Caco-2 (cell line): ENCODE measurements around the gene RAD54L. TPM values are rescaled to one million over a fixed set of nuclear protein-coding genes. Genes with fewer than 3 reads are reported as not detected.
"Not testable (repeated sequence)": the region's sequence is repeated elsewhere in the genome, so short reads cannot be mapped to it uniquely, and the experiment has no call there.

ENCODE experiments used
- BruUV-seq: library from RNA; stranded (reverse); fragments of 400-500 nt; replicated peaks from 2 replicates; lab custom pipeline; 2021; lab: Mats Ljungman, UMichigan
- CTCF ChIA-PET: fragments of 300-600 bp; sonication (Branson Sonifier 250); formaldehyde crosslinking; loops from one replicate; lab custom pipeline; 2022; ENCODE audit warnings: antibody characterized with exemption; lab: Charles Lee
- POLR2A ChIA-PET: fragments of 300-600 bp; sonication (Branson Sonifier 250); formaldehyde crosslinking; loops from one replicate; lab custom pipeline; 2022; ENCODE audit warnings: antibody characterized with exemption; lab: Charles Lee
- DNase-seq, 2 experiments: peaks; one replicate each; pipeline versions ENCODE4 v3.0.0 to v3.0.0-alpha.2; 2020 to 2022
- H3K27me3 ChIP-seq: replicated peaks from 2 replicates; pipeline ENCODE4 v1.6.0; 2011; ENCODE audit warnings: low read length; ENCODE audit not compliant: control insufficient read depth, insufficient read depth
- H3K36me3 ChIP-seq: 2 replicates; pipeline ENCODE4 v1.5.1; 2011; ENCODE audit warnings: low read length; ENCODE audit not compliant: control insufficient read depth, insufficient read depth
- H3K4me1 ChIP-seq: fragments of 250-450 bp; sonication (Bioruptor Pico); 2 replicates; pipeline ENCODE4 v1.5.1; 2020; ENCODE audit warnings: mild to moderate bottlenecking
- H3K4me3 ChIP-seq: 2 replicates; pipeline ENCODE4 v1.5.1; 2011; ENCODE audit warnings: low read depth, mild to moderate bottlenecking, control low read depth, low read length
- H3K9me3 ChIP-seq: fragments of 250-450 bp; sonication (Bioruptor Pico); 2 replicates; pipeline ENCODE4 v1.5.1; 2020; ENCODE audit warnings: mild to moderate bottlenecking, moderate library complexity
- H3K27ac Mint-ChIP-seq: one replicate; pipeline ENCODE4 v1.8.0; 2022; ENCODE audit warnings: mixed read lengths; ENCODE audit not compliant: unreplicated experiment
- H3K27me3 Mint-ChIP-seq: one replicate; pipeline ENCODE4 v1.8.0; 2022; ENCODE audit warnings: mixed read lengths; ENCODE audit not compliant: insufficient read depth, unreplicated experiment
- H3K36me3 Mint-ChIP-seq: one replicate; pipeline ENCODE4 v1.8.0; 2022; ENCODE audit warnings: mild to moderate bottlenecking, mixed read lengths; ENCODE audit not compliant: insufficient read depth, unreplicated experiment
- H3K4me1 Mint-ChIP-seq: one replicate; pipeline ENCODE4 v1.8.0; 2022; ENCODE audit warnings: low read depth, mixed read lengths; ENCODE audit not compliant: unreplicated experiment
- H3K4me3 Mint-ChIP-seq: one replicate; pipeline ENCODE4 v1.8.0; 2022; ENCODE audit warnings: mild to moderate bottlenecking, moderate library complexity, mixed read lengths; ENCODE audit not compliant: unreplicated experiment
- H3K9me3 Mint-ChIP-seq: one replicate; pipeline ENCODE4 v1.8.0; 2022; ENCODE audit warnings: mixed read lengths; ENCODE audit not compliant: unreplicated experiment
- intact Hi-C: fragments of 100-400 bp; cut with micrococcal nuclease; formaldehyde crosslinking; loops from one replicate; pipeline ENCODE4 v1.10.0; 2022; ENCODE audit not compliant: unreplicated experiment
- total RNA-seq: library from RNA; stranded (reverse); gene quantifications from 2 replicates; pipeline ENCODE4 v1.2.3, GENCODE V29; 2022
- TF ChIP-seq, protein P1 (sequence below), 2 experiments: fragments of 200-600 bp in 1 of 2; IDR thresholded peaks; 1 replicate in 1 of 2; 2 replicates in 1 of 2; pipeline versions ENCODE4 v1.5.1 to v1.8.0; 2011 to 2022; ENCODE audit warnings: antibody characterized with exemption in 1 of 2, control low read depth in 1 of 2, inconsistent platforms in 1 of 2, low read depth in 1 of 2, low read length in 1 of 2, mild to moderate bottlenecking in 1 of 2, moderate library complexity in 1 of 2; ENCODE audit not compliant: insufficient read depth in 1 of 2, severe bottlenecking in 1 of 2, unreplicated experiment in 1 of 2

The RAD54L gene
- total RNA-seq, 1 experiment from 2014 or later, result 29.1 TPM

DNA sequence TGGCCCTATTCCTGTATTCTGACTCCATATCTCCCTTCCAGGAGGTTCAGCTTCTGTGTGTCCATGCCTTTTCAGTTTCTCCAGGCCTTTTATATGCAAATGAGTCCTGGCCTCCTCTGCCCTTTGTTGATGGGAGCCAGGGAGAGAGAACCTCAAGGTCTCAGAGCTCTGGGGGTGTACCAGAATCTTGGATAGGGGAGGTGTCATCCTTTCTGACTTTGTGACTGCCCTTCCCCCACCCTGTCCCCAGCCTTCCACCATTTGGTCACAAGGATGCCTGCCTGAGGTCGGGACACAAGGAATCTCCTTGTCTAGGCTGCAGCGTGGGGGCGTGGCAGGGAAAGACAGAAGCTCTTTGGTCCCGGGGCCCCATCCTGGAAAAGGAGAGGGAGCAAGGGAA lies 25.8 kb upstream of the RAD54L start:
- H3K4me3 Mint-ChIP-seq, result no peak overlapping the region

DNA sequence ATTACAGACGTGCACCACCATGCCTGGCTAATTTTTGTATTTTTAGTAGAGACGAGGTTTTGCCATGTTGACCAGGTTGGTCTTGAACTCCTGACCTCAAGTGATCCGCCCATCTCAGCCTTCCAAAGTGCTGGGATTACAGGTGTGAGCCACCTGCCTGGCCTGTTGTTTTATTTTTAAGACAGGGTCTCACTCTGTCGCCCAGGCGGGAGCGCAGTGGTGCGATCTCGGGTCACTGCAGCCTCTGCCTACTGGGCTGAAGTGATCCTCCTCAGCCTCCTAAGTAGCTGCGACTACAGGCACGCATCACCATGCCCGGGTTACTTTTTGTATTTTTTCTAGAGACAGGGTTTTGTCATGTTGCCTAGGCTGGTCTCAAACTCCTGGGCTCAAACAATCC lies 24.5 kb upstream of the RAD54L start:
- H3K27ac Mint-ChIP-seq, H3K27me3 Mint-ChIP-seq, H3K4me1 ChIP-seq, H3K4me1 Mint-ChIP-seq, H3K9me3 Mint-ChIP-seq, H3K4me3 ChIP-seq, H3K36me3 ChIP-seq, H3K36me3 Mint-ChIP-seq, BruUV-seq, H3K4me3 Mint-ChIP-seq, H3K27me3 ChIP-seq, DNase-seq, H3K9me3 ChIP-seq: not testable (repeated sequence)
- POLR2A ChIA-PET, result interaction anchor here (1.1 kb wide), 1 partner anchor 24 kb away, joined by 8 read pairs; the partner anchor contains the start of gene RAD54L
- CTCF ChIA-PET, result interaction anchor here (0.7 to 1.4 kb wide), 19 partner anchors 9 to 204 kb away, joined by 3 to 18 read pairs (median 5); partner anchors contain the start of genes LURAP1, PIK3R3 and RAD54L
- intact Hi-C loops, result loop anchor here (1.0 kb wide), 2 partner anchors 44 to 186 kb away; no protein-coding TSS in a partner anchor

More for the DNA sequence above, 25.8 kb upstream of the RAD54L start:
- POLR2A ChIA-PET, result no interaction called here
- no TSS peak for BruUV-seq
- peak in 1 of 2 experiments; percentile 43 for DNase-seq
- no peaks in the 10 kb centered on the region; the same call in 1 of the 2 replicates for H3K4me1 ChIP-seq
- Mint-ChIP-seq H3K4me1 (no peaks in the 10 kb centered on the region), H3K9me3 (no peaks in the 10 kb centered on the region), H3K27me3 (no peaks in the 10 kb centered on the region), H3K27ac (no peak overlapping the region), H3K36me3 (no peaks in the 10 kb centered on the region)
- H3K27me3 ChIP-seq, result no peaks in the 10 kb centered on the region
- CTCF ChIA-PET, result interaction anchor here (1.4 kb wide), 1 partner anchor 39 kb away, joined by 3 read pairs; no protein-coding TSS in a partner anchor
- H3K9me3 ChIP-seq, result no peaks in the 10 kb centered on the region
- intact Hi-C loops, result no loop called here
- H3K36me3 ChIP-seq, result no peaks in the 10 kb centered on the region
- TF ChIP-seq, protein P1, sequence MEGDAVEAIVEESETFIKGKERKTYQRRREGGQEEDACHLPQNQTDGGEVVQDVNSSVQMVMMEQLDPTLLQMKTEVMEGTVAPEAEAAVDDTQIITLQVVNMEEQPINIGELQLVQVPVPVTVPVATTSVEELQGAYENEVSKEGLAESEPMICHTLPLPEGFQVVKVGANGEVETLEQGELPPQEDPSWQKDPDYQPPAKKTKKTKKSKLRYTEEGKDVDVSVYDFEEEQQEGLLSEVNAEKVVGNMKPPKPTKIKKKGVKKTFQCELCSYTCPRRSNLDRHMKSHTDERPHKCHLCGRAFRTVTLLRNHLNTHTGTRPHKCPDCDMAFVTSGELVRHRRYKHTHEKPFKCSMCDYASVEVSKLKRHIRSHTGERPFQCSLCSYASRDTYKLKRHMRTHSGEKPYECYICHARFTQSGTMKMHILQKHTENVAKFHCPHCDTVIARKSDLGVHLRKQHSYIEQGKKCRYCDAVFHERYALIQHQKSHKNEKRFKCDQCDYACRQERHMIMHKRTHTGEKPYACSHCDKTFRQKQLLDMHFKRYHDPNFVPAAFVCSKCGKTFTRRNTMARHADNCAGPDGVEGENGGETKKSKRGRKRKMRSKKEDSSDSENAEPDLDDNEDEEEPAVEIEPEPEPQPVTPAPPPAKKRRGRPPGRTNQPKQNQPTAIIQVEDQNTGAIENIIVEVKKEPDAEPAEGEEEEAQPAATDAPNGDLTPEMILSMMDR (IDR thresholded peaks at IDR 0.05; ENCODE audit: insufficient read depth in 1 of 2, low read depth in 1 of 2, low read length in 1 of 2, severe bottlenecking in 1 of 2, unreplicated experiment in 1 of 2), result no peak
- no peak overlapping the region for H3K4me3 ChIP-seq

- TF ChIP-seq, protein P1 (IDR thresholded peaks at IDR 0.05; ENCODE audit: insufficient read depth in 1 of 2, low read depth in 1 of 2, low read length in 1 of 2, severe bottlenecking in 1 of 2, unreplicated experiment in 1 of 2), result peak; percentile 74 to 88
- no TSS peak for BruUV-seq
- H3K4me3 Mint-ChIP-seq, result no peak overlapping the region
- intact Hi-C loops, result loop anchor here (1.0 kb wide), 2 partner anchors 44 to 186 kb away; no protein-coding TSS in a partner anchor
- POLR2A ChIA-PET, result interaction anchor here (1.1 kb wide), 1 partner anchor 23 kb away, joined by 8 read pairs; the partner anchor contains the start of gene RAD54L
- CTCF ChIA-PET, result interaction anchor here (0.6 to 1.4 kb wide), 22 partner anchors 8 to 878 kb away, joined by 3 to 18 read pairs (median 4); partner anchors contain the start of genes LURAP1, NSUN4, PIK3R3 and POMGNT1
- H3K27ac Mint-ChIP-seq, result no peak overlapping the region
- H3K9me3 Mint-ChIP-seq, result no peaks in the 10 kb centered on the region
- no peaks in the 10 kb centered on the region for H3K36me3 Mint-ChIP-seq
- Histone ChIP-seq H3K36me3 (no peaks in the 10 kb centered on the region), H3K4me3 (no peak overlapping the region), H3K4me1 (no peaks in the 10 kb centered on the region; the same call in 1 of the 2 replicates), H3K9me3 (no peaks in the 10 kb centered on the region), H3K27me3 (no peaks in the 10 kb centered on the region)
- no peaks in the 10 kb centered on the region for H3K27me3 Mint-ChIP-seq
- no peaks in the 10 kb centered on the region for H3K4me1 Mint-ChIP-seq
- peak; percentile 46 to 58 for DNase-seq
Observed at GRCh38 chr1:46223472-46223943, 24.1 kb upstream of the RAD54L start.
